Lower lobe of right lung (tissue), 2 donors: ENCODE measurements around the gene RPUSD1. TPM values are rescaled to one million over a fixed set of nuclear protein-coding genes. Genes with fewer than 3 reads are reported as not detected.

Experiments used
- ATAC-seq, 2 donors: fragments of 200-7000 bp; cut with Tn5 transposase; one replicate each; pipeline ENCODE4 v1.9.1; 2020 to 2022; ENCODE audit warnings: mild to moderate bottlenecking in 2 of 2, moderate library complexity in 2 of 2
- DNase-seq: peaks from one replicate; pipeline ENCODE4 v3.0.0-alpha.2; 2020
- H3K27ac ChIP-seq: fragments of 200-600 bp; one replicate; pipeline ENCODE4 v1.8.0; 2022
- H3K27me3 ChIP-seq: fragments of 200-600 bp; one replicate; pipeline ENCODE4 v1.8.0; 2022; ENCODE audit warnings: low read depth
- H3K36me3 ChIP-seq: fragments of 200-600 bp; one replicate; pipeline ENCODE4 v1.8.0; 2022; ENCODE audit warnings: mild to moderate bottlenecking
- H3K4me1 ChIP-seq: fragments of 200-600 bp; one replicate; pipeline ENCODE4 v1.8.0; 2022
- H3K4me3 ChIP-seq: fragments of 200-600 bp; one replicate; pipeline ENCODE4 v1.8.0; 2022; ENCODE audit warnings: mild to moderate bottlenecking
- H3K9me3 ChIP-seq: fragments of 200-600 bp; one replicate; pipeline ENCODE4 v1.8.0; 2022
- CTCF ChIP-seq: fragments of 200-600 bp; IDR thresholded peaks from one replicate; pipeline ENCODE4 v1.8.0; 2022; ENCODE audit warnings: antibody characterized with exemption, mild to moderate bottlenecking
- intact Hi-C: fragments of 100-400 bp; cut with DNase I; formaldehyde crosslinking; loops from one replicate; pipeline ENCODE4 v1.11.0; 2022
- total RNA-seq: library from RNA; stranded (reverse); fragmentation: NEBNext Ultra II Directional; extraction: Animal tissue kit (Norgen Biotek cat#: 25700); gene quantifications from one replicate; pipeline ENCODE4 v1.2.1, GENCODE V29; 2021
- donor health status: DM: no; HTN: yes; CAD: no; lungs with severe emphysema.

Gene RPUSD1
- total RNA-seq, 1 donor from 2014 or later: 16.3 TPM

- H3K9me3 ChIP-seq: no peaks in the 10 kb centered on the region
- H3K4me3 ChIP-seq: peak overlapping the region; percentile 94
- peaks cover 24% of the 10 kb centered on the region for H3K4me1 ChIP-seq
- no peak for TF ChIP-seq CTCF
- H3K27me3 ChIP-seq: peaks cover 16% of the 10 kb centered on the region
- ATAC-seq (no peak), DNase-seq (no peak)
- intact Hi-C loops: no loop called here
- no peaks in the 10 kb centered on the region for H3K36me3 ChIP-seq
- peak overlapping the region; percentile 98 for H3K27ac ChIP-seq
These were observed 19.9 kb upstream of the RPUSD1 start for GRCh38 chr16:808085-808386.

- Histone ChIP-seq H3K36me3 (no peaks in the 10 kb centered on the region), H3K4me1 (peaks cover 24% of the 10 kb centered on the region), H3K27me3 (peaks cover 10% of the 10 kb centered on the region), H3K4me3 (peak overlapping the region; percentile 94), H3K27ac (peak overlapping the region; percentile 98), H3K9me3 (no peaks in the 10 kb centered on the region)
- peak; percentile 96 for DNase-seq
- peak; percentile 97 to 99 for ATAC-seq
- TF ChIP-seq CTCF: no peak
- intact Hi-C loops: no loop called here
These were observed 19.3 kb upstream of the RPUSD1 start for GRCh38 chr16:807347-808084.

GRCh38 chr16:805474-805873 lies 17.3 kb upstream of the RPUSD1 start:
- no peak for TF ChIP-seq CTCF
- Histone ChIP-seq H3K27ac (no peak overlapping the region), H3K9me3 (no peaks in the 10 kb centered on the region), H3K36me3 (no peaks in the 10 kb centered on the region), H3K27me3 (peaks cover 13% of the 10 kb centered on the region), H3K4me3 (no peak overlapping the region), H3K4me1 (peaks cover 24% of the 10 kb centered on the region)
- DNase-seq: no peak
- intact Hi-C loops: no loop called here
- no peak for ATAC-seq

GRCh38 chr16:804193-805048 lies 16.2 kb upstream of the RPUSD1 start:
- DNase-seq: no peak
- no peak for TF ChIP-seq CTCF

GRCh38 chr16:803754-804080 lies 15.5 kb upstream of the RPUSD1 start:
- H3K27ac ChIP-seq: no peak overlapping the region
- no peak for TF ChIP-seq CTCF
- H3K27me3 ChIP-seq: peaks cover 30% of the 10 kb centered on the region
- DNase-seq: no peak
- peaks cover 23% of the 10 kb centered on the region for H3K4me1 ChIP-seq
- no peaks in the 10 kb centered on the region for H3K9me3 ChIP-seq
- H3K4me3 ChIP-seq: no peak overlapping the region
- no peak for ATAC-seq
- H3K36me3 ChIP-seq: no peaks in the 10 kb centered on the region
- intact Hi-C loops: no loop called here

More at GRCh38 chr16:804193-805048, 16.2 kb upstream of the RPUSD1 start:
- peaks cover 24% of the 10 kb centered on the region for H3K4me1 ChIP-seq
- no peak overlapping the region for H3K27ac ChIP-seq
- ATAC-seq: no peak
- no peak overlapping the region for H3K4me3 ChIP-seq
- intact Hi-C loops: no loop called here
- H3K27me3 ChIP-seq: peaks cover 23% of the 10 kb centered on the region
- H3K9me3 ChIP-seq: no peaks in the 10 kb centered on the region
- H3K36me3 ChIP-seq: no peaks in the 10 kb centered on the region
